GM12892 (cell line): ENCODE data around the gene NR3C2.

Source experiments
- POLR2A ChIP-seq: IDR thresholded peaks from 2 replicates; pipeline ENCODE4 v1.6.1; 2011; ENCODE audit warnings: low read depth, low read length, control low read depth
- POLR2AphosphoS5 ChIP-seq: IDR thresholded peaks from 2 replicates; pipeline ENCODE4 v1.6.1; 2011; ENCODE audit warnings: low read depth, low read length, control low read depth
- TAF1 ChIP-seq: IDR thresholded peaks from 2 replicates; pipeline ENCODE4 v1.6.1; 2011; ENCODE audit warnings: low read depth, mild to moderate bottlenecking, control low read depth, low read length, borderline replicate concordance

DNA sequence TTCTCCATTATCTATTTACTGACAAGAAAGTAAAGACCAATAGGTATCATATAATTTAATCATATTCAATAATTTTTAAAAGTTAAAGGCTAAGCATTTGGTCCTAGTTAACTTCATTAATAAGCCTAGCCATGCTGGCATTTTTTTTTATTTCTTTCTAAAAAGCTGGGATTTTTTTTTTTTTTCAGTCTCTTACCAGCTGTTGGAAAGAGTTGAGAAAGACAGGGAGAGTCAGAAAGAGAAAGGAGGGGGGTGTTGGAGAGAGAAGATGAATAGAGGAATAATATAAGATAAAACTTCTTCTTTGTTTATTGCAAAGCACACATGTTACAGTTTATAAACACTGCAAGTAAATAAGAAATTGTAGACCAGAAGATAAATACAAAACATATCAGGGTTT is 5.9 kb upstream of the NR3C2 start:
- TF ChIP-seq POLR2A (no peak), TAF1 (no peak), POLR2AphosphoS5 (no peak)
